SU-DHL-6 (cell line): ENCODE measurements around the gene MTRF1.

ENCODE experiments used
- H2AFZ ChIP-seq: fragments of 200-600 bp; sonication (generic); 2 replicates; pipeline ENCODE4 v1.6.1; 2014; ENCODE audit warnings: low read depth, mild to moderate bottlenecking, moderate library complexity, mixed read lengths, antibody characterized with exemption, low read length; ENCODE audit not compliant: severe bottlenecking
- H3F3A ChIP-seq: fragments of 200-600 bp; shearing (Covaris generic); 2 replicates; pipeline ENCODE4 v1.6.0; 2016; ENCODE audit warnings: antibody characterized with exemption, mild to moderate bottlenecking; ENCODE audit not compliant: insufficient read depth
- H3K27ac ChIP-seq: fragments of 200-600 bp; sonication (generic); 2 replicates; pipeline ENCODE4 v1.5.1; 2016; ENCODE audit warnings: low read depth, mild to moderate bottlenecking, low read length, moderate library complexity, mixed read lengths
- H3K27me3 ChIP-seq: fragments of 200-600 bp; sonication (generic), shearing (Covaris generic); 2 replicates; pipeline ENCODE4 v1.6.0; 2014; ENCODE audit warnings: mild to moderate bottlenecking, low read length
- H3K36me3 ChIP-seq: fragments of 200-600 bp; sonication (generic); 2 replicates; pipeline ENCODE4 v1.6.1; 2014; ENCODE audit warnings: mild to moderate bottlenecking, low read length, mixed read lengths
- H3K4me2 ChIP-seq: fragments of 300-600, 200-600 bp; shearing (Covaris generic), sonication (generic); 2 replicates; pipeline ENCODE4 v1.6.0; 2014; ENCODE audit warnings: low read length, low read depth, mild to moderate bottlenecking; ENCODE audit not compliant: poor library complexity, severe bottlenecking
- H3K4me3 ChIP-seq: fragments of 200-600 bp; sonication (generic); 2 replicates; pipeline ENCODE4 v1.5.1; 2014; ENCODE audit warnings: antibody characterized with exemption, low read length, mild to moderate bottlenecking, mixed read lengths; ENCODE audit not compliant: insufficient read depth, poor library complexity, severe bottlenecking
- H3K79me2 ChIP-seq: fragments of 200-600 bp; sonication (generic); 2 replicates; pipeline ENCODE4 v1.6.1; 2014; ENCODE audit warnings: mild to moderate bottlenecking, low read length, moderate library complexity; ENCODE audit not compliant: insufficient read depth
- H3K9ac ChIP-seq: fragments of 200-600 bp; sonication (generic); 2 replicates; pipeline ENCODE4 v1.7.0; 2014; ENCODE audit warnings: mild to moderate bottlenecking, low read length
- H3K9me2 ChIP-seq: fragments of 200-600 bp; sonication (generic); replicated peaks from 2 replicates; pipeline ENCODE4 v1.6.1; 2014; ENCODE audit warnings: low read length; ENCODE audit not compliant: insufficient read depth
- H3K9me3 ChIP-seq: fragments of 200-600 bp; sonication (generic); 2 replicates; pipeline ENCODE4 v1.6.1; 2014; ENCODE audit warnings: low read length, mixed read lengths; ENCODE audit not compliant: insufficient read depth
- H4K20me1 ChIP-seq: fragments of 200-600 bp; sonication (generic); 2 replicates; pipeline ENCODE4 v1.6.1; 2014; ENCODE audit warnings: low read depth, mild to moderate bottlenecking, antibody characterized with exemption, low read length, moderate library complexity, mixed read lengths
- EZH2phosphoT487 ChIP-seq: fragments of 200-600 bp; sonication (generic), shearing (Covaris generic); conservative IDR thresholded peaks from 2 replicates; pipeline ENCODE4 v1.6.1; 2018; ENCODE audit warnings: mild to moderate bottlenecking, antibody characterized with exemption, low read length, moderate library complexity, mixed read lengths
- TF ChIP-seq, protein P1 (sequence below): fragments of 200-600 bp; sonication (generic); IDR thresholded peaks from one replicate; pipeline ENCODE4 v1.5.1; 2017; ENCODE audit warnings: antibody characterized with exemption, mild to moderate bottlenecking, low read length, moderate library complexity; ENCODE audit not compliant: insufficient read depth, poor library complexity, severe bottlenecking

The MTRF1 gene

DNA sequence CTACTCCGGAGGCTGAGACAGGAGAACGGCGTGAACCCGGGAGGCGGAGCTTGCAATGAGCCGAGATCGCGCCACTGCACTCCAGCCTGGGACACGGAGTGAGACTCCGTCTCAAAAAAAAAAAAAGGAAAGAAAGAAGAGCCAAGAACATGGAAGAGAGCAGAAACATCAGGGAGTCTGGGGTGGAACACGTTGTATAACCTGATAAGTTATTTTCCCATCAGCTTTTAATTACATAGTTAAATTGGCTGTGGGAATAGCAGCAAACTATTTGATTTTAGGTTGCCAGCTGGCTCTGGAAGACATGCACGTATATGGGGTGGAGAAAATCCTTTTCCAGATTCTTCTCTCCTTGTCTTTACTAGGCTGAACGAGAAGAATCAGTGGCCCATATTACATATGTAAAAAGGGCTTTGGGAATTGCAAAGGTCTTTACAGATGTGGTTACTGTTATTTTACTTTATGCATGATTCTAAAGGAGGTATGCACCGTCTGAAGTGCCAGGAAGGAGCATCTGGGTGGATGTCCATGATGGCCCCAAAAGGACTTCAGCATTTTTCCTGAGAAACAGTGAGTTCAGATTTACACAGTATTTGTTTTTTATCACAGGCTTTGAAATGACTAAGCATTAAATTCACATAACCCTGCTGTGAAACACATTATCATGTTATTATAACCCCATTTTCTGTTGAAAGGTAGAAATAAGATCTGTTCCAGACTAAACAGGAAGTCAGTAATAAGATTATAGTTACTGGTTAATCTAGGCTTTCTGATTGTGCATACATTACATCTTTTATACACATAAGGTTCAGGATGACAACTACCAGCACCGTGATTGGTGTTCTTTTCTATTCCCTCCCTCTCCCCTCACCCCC is 43.1 kb upstream of the MTRF1 start:
- Histone ChIP-seq H3K9ac (no peak overlapping the region), H3K4me3 (no peak overlapping the region), H3K9me3 (no peaks in the 10 kb centered on the region), H3K27ac (no peak overlapping the region), H3K36me3 (no peaks in the 10 kb centered on the region), H3F3A (no peaks in the 10 kb centered on the region), H3K9me2 (no peaks in the 10 kb centered on the region), H3K79me2 (peaks cover 11% of the 10 kb centered on the region), H3K4me2 (no peak overlapping the region), H2AFZ (no peak overlapping the region), H4K20me1 (no peaks in the 10 kb centered on the region), H3K27me3 (no peaks in the 10 kb centered on the region)
- TF ChIP-seq EZH2phosphoT487, result no peak
- TF ChIP-seq, protein P1, sequence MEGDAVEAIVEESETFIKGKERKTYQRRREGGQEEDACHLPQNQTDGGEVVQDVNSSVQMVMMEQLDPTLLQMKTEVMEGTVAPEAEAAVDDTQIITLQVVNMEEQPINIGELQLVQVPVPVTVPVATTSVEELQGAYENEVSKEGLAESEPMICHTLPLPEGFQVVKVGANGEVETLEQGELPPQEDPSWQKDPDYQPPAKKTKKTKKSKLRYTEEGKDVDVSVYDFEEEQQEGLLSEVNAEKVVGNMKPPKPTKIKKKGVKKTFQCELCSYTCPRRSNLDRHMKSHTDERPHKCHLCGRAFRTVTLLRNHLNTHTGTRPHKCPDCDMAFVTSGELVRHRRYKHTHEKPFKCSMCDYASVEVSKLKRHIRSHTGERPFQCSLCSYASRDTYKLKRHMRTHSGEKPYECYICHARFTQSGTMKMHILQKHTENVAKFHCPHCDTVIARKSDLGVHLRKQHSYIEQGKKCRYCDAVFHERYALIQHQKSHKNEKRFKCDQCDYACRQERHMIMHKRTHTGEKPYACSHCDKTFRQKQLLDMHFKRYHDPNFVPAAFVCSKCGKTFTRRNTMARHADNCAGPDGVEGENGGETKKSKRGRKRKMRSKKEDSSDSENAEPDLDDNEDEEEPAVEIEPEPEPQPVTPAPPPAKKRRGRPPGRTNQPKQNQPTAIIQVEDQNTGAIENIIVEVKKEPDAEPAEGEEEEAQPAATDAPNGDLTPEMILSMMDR, result no peak

GRCh38 chr13:41304551-41304950 is 41.2 kb upstream of the MTRF1 start:
- no peaks in the 10 kb centered on the region for H3K9me2 ChIP-seq
- no peaks in the 10 kb centered on the region for H3F3A ChIP-seq
- no peak overlapping the region for H3K9ac ChIP-seq
- no peak overlapping the region for H3K4me2 ChIP-seq
- no peaks in the 10 kb centered on the region for H3K27me3 ChIP-seq
- no peaks in the 10 kb centered on the region for H3K79me2 ChIP-seq
- no peaks in the 10 kb centered on the region for H4K20me1 ChIP-seq
- no peak overlapping the region for H2AFZ ChIP-seq
- TF ChIP-seq, protein P1, result no peak
- TF ChIP-seq EZH2phosphoT487, result no peak
- H3K4me3 ChIP-seq, result no peak overlapping the region
- H3K9me3 ChIP-seq, result no peaks in the 10 kb centered on the region
- H3K27ac ChIP-seq, result no peak overlapping the region
- H3K36me3 ChIP-seq, result no peaks in the 10 kb centered on the region

DNA sequence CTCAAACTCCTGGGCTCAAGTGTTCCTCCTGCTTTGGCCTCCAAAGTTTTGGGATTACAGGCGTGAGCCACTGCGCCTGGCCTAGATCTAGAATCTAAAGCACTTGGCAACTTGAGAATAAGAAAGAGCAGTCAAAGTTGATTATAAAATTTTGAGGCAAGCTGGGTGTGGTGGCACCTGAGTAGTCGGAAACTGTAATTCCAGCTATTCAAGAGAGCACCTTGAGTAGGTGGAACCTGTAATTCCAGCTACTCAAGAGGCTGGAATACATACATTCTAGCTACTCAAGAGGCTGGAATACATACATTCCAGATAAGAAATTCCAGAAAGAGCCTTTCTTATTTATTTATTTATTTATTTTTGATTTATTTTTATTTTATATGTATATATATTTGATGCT is 39.4 kb upstream of the MTRF1 start:
- Histone ChIP-seq H3K27ac (no peak overlapping the region), H3K36me3 (no peaks in the 10 kb centered on the region), H3K9me3 (no peaks in the 10 kb centered on the region), H3K4me3 (no peak overlapping the region), H3K9ac (no peak overlapping the region), H3K27me3 (no peaks in the 10 kb centered on the region), H4K20me1 (no peaks in the 10 kb centered on the region), H3K4me2 (no peak overlapping the region), H3K79me2 (no peaks in the 10 kb centered on the region), H2AFZ (no peak overlapping the region), H3K9me2 (no peaks in the 10 kb centered on the region), H3F3A (no peaks in the 10 kb centered on the region)
- TF ChIP-seq, protein P1, result no peak
- no peak for TF ChIP-seq EZH2phosphoT487
